Measurements from ENCODE around the gene KLHL34. TPM values are rescaled to one million over a fixed set of nuclear protein-coding genes. Genes with fewer than 3 reads are reported as not detected.
A peak's percentile ranks its signal among the peaks of the same experiment; 100 is the strongest.

KLHL34 gene
- total RNA-seq, 4 donors from 2014 or later = 0.09 to 0.23 TPM; not detected in 2

DNA sequence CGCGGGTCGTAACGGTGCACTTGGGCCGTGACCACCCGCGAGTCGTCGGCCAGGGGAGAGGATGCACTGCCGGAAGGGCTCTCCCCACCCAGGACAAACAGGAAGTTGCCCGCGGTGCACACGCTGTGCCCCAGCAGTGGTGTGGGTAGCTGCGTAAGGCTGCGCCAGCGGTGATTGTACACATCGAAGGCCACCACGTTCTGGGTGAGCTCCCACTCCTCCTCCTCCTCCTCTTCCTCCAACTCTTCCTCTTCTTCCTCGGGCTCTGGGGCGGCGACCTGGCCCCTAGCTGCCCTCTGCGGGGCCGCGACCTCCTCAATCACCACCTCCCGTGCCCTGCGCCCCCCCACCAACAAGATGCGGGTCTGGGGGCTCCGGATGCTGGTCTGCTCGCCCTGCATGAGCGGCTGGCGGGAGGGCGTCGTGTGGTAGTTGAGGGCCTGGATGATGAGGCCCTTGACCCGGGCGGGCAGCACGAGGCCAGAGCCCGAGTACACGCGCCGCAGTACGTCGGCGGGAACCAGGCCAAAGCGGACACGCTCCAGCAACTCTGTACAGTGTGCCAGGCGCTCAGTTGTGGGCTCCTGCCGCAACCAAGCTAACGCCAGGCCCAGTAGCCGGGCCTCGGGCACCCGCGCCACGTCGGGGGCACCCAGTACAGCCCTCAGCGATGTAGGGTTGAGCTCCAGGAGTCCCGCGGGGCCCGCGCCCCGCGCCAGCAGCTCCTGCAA, 1.4 kb downstream of the KLHL34 start:
- peaks cover 0 to 31% (median 0%) of the 10 kb centered on the region in 4 donors for H3K27me3 ChIP-seq
- peaks cover 0 to 9% (median 0%) of the 10 kb centered on the region in 3 donors for H3K4me1 ChIP-seq
- H3K4me3 ChIP-seq = peak overlapping the region in 1 of 4 donors; percentile 32
- no peak for TF ChIP-seq POLR2A (IDR thresholded peaks at IDR 0.05)
- TF ChIP-seq, protein P1, sequence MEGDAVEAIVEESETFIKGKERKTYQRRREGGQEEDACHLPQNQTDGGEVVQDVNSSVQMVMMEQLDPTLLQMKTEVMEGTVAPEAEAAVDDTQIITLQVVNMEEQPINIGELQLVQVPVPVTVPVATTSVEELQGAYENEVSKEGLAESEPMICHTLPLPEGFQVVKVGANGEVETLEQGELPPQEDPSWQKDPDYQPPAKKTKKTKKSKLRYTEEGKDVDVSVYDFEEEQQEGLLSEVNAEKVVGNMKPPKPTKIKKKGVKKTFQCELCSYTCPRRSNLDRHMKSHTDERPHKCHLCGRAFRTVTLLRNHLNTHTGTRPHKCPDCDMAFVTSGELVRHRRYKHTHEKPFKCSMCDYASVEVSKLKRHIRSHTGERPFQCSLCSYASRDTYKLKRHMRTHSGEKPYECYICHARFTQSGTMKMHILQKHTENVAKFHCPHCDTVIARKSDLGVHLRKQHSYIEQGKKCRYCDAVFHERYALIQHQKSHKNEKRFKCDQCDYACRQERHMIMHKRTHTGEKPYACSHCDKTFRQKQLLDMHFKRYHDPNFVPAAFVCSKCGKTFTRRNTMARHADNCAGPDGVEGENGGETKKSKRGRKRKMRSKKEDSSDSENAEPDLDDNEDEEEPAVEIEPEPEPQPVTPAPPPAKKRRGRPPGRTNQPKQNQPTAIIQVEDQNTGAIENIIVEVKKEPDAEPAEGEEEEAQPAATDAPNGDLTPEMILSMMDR (IDR thresholded peaks at IDR 0.05) = no peak
- no peak overlapping the region for H3K27ac ChIP-seq
- H3K9me3 ChIP-seq = no peaks in the 10 kb centered on the region
- DNase-seq = no peak
- intact Hi-C loops (cut with DNase I) = no loop called here
- 59% methylated on average over 13 of the region's 61 CpGs; no CpG with 5 or more reads in 1 of the 2 donors for WGBS, 2 donors
- H3K36me3 ChIP-seq = no peaks in the 10 kb centered on the region

DNA sequence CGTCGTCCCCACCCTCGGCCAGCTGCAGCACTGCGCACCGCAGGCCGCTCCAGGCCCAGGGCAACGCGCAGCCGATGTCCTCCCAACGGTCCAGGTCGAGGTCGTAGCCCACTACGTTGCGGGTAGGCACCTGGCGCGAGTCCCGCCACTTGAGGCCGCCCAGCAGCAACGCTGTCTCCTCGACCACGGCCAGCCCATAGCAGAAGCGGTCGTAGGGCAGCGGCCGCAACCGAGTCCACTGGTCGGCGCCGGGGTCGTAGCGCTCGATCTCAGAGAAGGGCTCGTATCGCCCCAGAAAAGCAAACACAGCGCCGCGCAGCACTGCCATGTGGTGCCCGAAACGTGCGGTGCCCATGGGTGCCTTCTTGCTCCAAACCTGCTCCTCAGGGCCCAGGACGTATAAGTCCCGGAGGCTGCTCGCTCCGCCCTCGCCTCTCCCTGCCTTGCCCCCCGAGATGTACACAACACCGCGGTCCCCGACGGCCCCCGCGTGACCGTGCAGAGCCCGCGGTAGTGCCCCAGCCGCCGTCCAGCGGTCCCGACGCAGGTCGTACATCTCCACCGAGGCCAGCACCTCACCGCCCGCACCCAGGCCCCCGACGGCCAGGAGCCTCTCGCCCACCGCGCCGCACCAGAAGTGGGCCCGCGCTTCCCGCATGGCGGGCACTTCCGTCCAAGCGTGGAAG, 2.1 kb downstream of the KLHL34 start:
- peak overlapping the region in 1 of 4 donors; percentile 32 for H3K4me3 ChIP-seq
- no peak overlapping the region for H3K27ac ChIP-seq
- WGBS, 2 donors = 13 to 68% methylated on average over 3 to 22 of the region's 76 CpGs
- DNase-seq = no peak
- peaks cover 0 to 31% (median 0%) of the 10 kb centered on the region in 4 donors for H3K27me3 ChIP-seq
- H3K9me3 ChIP-seq = no peaks in the 10 kb centered on the region
- intact Hi-C loops (cut with DNase I) = no loop called here
- no peaks in the 10 kb centered on the region for H3K36me3 ChIP-seq
- no peak for TF ChIP-seq POLR2A (IDR thresholded peaks at IDR 0.05)
- TF ChIP-seq, protein P1 (IDR thresholded peaks at IDR 0.05) = no peak
- peaks cover 0 to 9% (median 0%) of the 10 kb centered on the region in 3 donors for H3K4me1 ChIP-seq

DNA sequence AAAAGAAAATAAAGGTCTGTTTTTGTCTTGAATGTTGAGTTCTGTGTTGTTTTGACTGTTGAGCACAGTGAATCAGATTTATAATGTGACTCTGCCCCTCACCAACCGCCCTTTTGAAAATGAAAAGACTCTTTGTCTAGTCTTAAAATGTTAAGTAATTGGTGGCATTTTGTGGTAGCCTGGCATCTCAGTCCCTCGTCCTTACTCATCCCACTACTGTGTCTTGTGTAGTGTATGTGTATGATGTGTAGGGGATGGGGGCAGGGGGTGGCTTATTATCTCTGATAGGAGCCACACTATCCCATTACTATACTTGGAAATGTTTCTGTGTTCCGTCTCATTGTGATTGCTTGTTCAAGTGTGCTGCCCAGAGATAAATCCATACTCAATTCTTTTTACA, 12.2 kb downstream of the KLHL34 start:
- intact Hi-C loops (cut with DNase I) = no loop called here
- WGBS, 2 donors = 38 to 74% methylated on average over 3 of the region's 3 CpGs

DNA sequence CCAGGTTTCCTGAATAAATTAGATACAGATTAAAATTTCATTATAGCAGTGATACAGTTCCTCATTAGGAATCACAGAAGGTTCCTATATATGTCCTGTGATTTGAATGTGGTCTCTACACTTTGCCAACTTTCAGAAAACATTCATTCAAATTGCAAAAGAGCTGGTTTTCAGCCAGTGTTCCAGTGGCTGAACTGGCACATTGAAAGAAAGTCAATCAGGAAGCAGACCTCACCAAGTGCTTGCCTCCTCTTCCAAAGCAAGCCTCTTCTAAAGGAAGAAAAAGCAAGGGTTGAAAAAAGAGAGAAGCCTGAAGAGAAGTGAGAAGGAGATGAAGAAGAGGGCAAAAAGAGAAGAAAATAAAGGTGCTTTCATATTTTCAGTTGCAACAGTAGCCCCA, 12.7 kb downstream of the KLHL34 start:
- Histone ChIP-seq H3K27ac (no peak overlapping the region), H3K9me3 (no peaks in the 10 kb centered on the region), H3K36me3 (no peaks in the 10 kb centered on the region), H3K4me3 (no peak overlapping the region), H3K27me3 (no peaks in the 10 kb centered on the region), H3K4me1 (no peaks in the 10 kb centered on the region)
- no peak for DNase-seq
- TF ChIP-seq POLR2A (IDR thresholded peaks at IDR 0.05) = no peak
- TF ChIP-seq, protein P1 (IDR thresholded peaks at IDR 0.05) = no peak
- intact Hi-C loops (cut with DNase I) = no loop called here

More for the DNA sequence above, 12.2 kb downstream of the KLHL34 start:
- Histone ChIP-seq H3K27ac (no peak overlapping the region), H3K9me3 (no peaks in the 10 kb centered on the region), H3K36me3 (no peaks in the 10 kb centered on the region), H3K4me3 (no peak overlapping the region), H3K4me1 (no peaks in the 10 kb centered on the region), H3K27me3 (no peaks in the 10 kb centered on the region)
- TF ChIP-seq, protein P1 (IDR thresholded peaks at IDR 0.05) = no peak
- no peak for TF ChIP-seq POLR2A (IDR thresholded peaks at IDR 0.05)
- DNase-seq = no peak

GRCh38 chrX:21639775-21640174, 18.4 kb downstream of the KLHL34 start:
- intact Hi-C loops (cut with DNase I) = no loop called here
- Histone ChIP-seq H3K27ac (no peak overlapping the region), H3K4me3 (no peak overlapping the region), H3K9me3 (no peaks in the 10 kb centered on the region), H3K27me3 (no peaks in the 10 kb centered on the region), H3K36me3 (no peaks in the 10 kb centered on the region), H3K4me1 (no peaks in the 10 kb centered on the region)
- 75 to 80% methylated on average over 2 to 3 of the region's 3 CpGs for WGBS, 2 donors
- no peak for DNase-seq
- TF ChIP-seq POLR2A (IDR thresholded peaks at IDR 0.05) = no peak
- TF ChIP-seq, protein P1 (IDR thresholded peaks at IDR 0.05) = no peak

Measured in esophagus squamous epithelium (tissue), 5 donors.